PC-9 (cell line): Measurements from ENCODE around the gene G3BP1.

Source experiments
- EZH2 ChIP-seq: fragments of 200-600 bp; sonication (generic); IDR thresholded peaks from 2 replicates; pipeline ENCODE4 v1.8.0; 2017; ENCODE audit warnings: antibody characterized with exemption, low read depth
- TF ChIP-seq, protein P1 (sequence below): fragments of 200-600 bp; sonication (generic); conservative IDR thresholded peaks from 2 replicates; pipeline ENCODE4 v1.6.1; 2017; ENCODE audit warnings: mixed run types, antibody characterized with exemption, mild to moderate bottlenecking, moderate library complexity

DNA sequence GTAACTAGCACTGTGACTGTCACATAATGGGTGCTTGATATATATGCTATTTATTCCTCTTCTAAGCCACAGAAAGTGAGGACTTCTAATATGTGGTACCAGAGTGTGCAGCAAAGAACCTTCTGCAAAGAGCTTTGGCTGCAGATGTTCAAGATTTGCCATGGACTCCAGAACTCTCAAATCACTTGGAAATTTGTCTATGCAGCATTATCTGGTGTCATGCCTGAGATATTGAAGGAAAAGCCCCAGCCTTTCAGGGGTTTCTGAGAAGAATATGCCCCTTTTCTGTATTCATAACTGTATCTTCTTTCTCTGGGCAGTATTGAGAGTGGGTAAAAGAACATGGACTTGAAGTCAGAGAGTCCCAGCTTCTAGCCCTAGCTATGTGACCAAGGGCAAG, 4.8 kb upstream of the G3BP1 start:
- TF ChIP-seq, protein P1, sequence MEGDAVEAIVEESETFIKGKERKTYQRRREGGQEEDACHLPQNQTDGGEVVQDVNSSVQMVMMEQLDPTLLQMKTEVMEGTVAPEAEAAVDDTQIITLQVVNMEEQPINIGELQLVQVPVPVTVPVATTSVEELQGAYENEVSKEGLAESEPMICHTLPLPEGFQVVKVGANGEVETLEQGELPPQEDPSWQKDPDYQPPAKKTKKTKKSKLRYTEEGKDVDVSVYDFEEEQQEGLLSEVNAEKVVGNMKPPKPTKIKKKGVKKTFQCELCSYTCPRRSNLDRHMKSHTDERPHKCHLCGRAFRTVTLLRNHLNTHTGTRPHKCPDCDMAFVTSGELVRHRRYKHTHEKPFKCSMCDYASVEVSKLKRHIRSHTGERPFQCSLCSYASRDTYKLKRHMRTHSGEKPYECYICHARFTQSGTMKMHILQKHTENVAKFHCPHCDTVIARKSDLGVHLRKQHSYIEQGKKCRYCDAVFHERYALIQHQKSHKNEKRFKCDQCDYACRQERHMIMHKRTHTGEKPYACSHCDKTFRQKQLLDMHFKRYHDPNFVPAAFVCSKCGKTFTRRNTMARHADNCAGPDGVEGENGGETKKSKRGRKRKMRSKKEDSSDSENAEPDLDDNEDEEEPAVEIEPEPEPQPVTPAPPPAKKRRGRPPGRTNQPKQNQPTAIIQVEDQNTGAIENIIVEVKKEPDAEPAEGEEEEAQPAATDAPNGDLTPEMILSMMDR, result no peak
- TF ChIP-seq EZH2, result no peak
